ENCODE data around the gene UQCRHL. TPM values are rescaled to one million over a fixed set of nuclear protein-coding genes. Genes with fewer than 3 reads are reported as not detected.

Gene UQCRHL
- total and polyA plus RNA-seq, 2 experiments from 2014 or later: 2.3 to 3.0 TPM

DNA sequence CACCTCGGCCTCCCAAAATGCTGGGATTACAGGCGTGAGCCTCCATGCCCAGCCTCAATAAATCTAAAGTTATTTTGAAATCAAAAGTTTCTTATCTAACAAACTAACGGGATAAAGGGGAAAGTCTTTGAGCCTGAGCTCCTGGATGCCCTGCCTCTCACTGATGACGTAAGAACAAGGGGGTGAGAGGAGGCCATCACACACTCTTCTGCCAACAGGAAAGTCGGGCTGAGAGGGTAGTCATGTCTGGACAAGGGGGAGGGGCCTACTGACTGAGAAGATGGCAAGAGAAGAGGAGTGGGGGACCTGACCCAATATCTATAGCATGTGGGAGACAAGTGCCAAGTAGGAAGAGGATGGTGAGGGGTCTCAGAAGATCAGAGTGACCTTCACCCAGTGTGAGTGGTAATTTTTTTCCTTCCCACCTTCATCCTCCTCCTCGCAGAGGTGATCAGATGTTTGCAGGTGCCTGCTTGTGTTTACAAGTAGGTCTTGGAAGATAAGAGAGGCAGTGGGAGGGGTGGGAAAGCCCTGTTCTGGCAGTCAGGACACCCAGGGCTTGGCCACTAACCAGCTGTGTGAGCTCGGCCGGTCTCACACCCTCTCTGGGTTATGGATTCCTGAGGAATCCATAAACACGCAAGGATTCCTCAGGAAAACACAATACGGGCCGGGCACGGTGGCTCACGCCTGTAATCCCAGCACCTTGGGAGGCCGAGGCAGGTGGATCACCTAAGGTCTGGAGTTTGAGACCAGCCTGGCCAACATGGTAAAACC lies 9.6 kb downstream of the UQCRHL start:
- no peak for ATAC-seq
- Mint-ChIP-seq H3K4me3 (no peak overlapping the region), H3K9me3 (no peaks in the 10 kb centered on the region; the same call in 2 of the 3 replicates), H3K27me3 (ENCODE audit: insufficient read depth, low read depth, poor library complexity) (peaks cover 7% of the 10 kb centered on the region), H3K36me3 (ENCODE audit: low read depth) (no peaks in the 10 kb centered on the region), H3K4me1 (peaks cover 23% of the 10 kb centered on the region), H3K27ac (no peak overlapping the region)
- 0 out of 2 replicates have a peak, but pooled peaks cover 2% of the 10 kb centered on the region for H3F3A ChIP-seq (replicated peaks; ENCODE audit: low read depth)
- H3K4me2 ChIP-seq: no peak overlapping the region
- H3K27ac ChIP-seq (ENCODE audit: low read depth): no peak overlapping the region
- H3K36me3 ChIP-seq (ENCODE audit: insufficient read depth): no peaks in the 10 kb centered on the region
- peaks cover 15% of the 10 kb centered on the region; the same call in 1 of the 2 replicates for H3K4me1 ChIP-seq (ENCODE audit: insufficient read depth)
- TF ChIP-seq, protein P1, sequence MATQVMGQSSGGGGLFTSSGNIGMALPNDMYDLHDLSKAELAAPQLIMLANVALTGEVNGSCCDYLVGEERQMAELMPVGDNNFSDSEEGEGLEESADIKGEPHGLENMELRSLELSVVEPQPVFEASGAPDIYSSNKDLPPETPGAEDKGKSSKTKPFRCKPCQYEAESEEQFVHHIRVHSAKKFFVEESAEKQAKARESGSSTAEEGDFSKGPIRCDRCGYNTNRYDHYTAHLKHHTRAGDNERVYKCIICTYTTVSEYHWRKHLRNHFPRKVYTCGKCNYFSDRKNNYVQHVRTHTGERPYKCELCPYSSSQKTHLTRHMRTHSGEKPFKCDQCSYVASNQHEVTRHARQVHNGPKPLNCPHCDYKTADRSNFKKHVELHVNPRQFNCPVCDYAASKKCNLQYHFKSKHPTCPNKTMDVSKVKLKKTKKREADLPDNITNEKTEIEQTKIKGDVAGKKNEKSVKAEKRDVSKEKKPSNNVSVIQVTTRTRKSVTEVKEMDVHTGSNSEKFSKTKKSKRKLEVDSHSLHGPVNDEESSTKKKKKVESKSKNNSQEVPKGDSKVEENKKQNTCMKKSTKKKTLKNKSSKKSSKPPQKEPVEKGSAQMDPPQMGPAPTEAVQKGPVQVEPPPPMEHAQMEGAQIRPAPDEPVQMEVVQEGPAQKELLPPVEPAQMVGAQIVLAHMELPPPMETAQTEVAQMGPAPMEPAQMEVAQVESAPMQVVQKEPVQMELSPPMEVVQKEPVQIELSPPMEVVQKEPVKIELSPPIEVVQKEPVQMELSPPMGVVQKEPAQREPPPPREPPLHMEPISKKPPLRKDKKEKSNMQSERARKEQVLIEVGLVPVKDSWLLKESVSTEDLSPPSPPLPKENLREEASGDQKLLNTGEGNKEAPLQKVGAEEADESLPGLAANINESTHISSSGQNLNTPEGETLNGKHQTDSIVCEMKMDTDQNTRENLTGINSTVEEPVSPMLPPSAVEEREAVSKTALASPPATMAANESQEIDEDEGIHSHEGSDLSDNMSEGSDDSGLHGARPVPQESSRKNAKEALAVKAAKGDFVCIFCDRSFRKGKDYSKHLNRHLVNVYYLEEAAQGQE (IDR thresholded peaks at IDR 0.05; ENCODE audit: unreplicated experiment): no peak
- TF ChIP-seq EZH2 (IDR thresholded peaks at IDR 0.05; ENCODE audit: low read depth, unreplicated experiment): no peak
- no peak for TF ChIP-seq EZH2phosphoT487 (IDR thresholded peaks at IDR 0.05; ENCODE audit: unreplicated experiment)
- TF ChIP-seq JUNB (IDR thresholded peaks at IDR 0.05; ENCODE audit: unreplicated experiment): no peak
- TF ChIP-seq ZNF114 (CRISPR knock-in tag; IDR thresholded peaks at IDR 0.05): no peak
- TF ChIP-seq, protein P2, sequence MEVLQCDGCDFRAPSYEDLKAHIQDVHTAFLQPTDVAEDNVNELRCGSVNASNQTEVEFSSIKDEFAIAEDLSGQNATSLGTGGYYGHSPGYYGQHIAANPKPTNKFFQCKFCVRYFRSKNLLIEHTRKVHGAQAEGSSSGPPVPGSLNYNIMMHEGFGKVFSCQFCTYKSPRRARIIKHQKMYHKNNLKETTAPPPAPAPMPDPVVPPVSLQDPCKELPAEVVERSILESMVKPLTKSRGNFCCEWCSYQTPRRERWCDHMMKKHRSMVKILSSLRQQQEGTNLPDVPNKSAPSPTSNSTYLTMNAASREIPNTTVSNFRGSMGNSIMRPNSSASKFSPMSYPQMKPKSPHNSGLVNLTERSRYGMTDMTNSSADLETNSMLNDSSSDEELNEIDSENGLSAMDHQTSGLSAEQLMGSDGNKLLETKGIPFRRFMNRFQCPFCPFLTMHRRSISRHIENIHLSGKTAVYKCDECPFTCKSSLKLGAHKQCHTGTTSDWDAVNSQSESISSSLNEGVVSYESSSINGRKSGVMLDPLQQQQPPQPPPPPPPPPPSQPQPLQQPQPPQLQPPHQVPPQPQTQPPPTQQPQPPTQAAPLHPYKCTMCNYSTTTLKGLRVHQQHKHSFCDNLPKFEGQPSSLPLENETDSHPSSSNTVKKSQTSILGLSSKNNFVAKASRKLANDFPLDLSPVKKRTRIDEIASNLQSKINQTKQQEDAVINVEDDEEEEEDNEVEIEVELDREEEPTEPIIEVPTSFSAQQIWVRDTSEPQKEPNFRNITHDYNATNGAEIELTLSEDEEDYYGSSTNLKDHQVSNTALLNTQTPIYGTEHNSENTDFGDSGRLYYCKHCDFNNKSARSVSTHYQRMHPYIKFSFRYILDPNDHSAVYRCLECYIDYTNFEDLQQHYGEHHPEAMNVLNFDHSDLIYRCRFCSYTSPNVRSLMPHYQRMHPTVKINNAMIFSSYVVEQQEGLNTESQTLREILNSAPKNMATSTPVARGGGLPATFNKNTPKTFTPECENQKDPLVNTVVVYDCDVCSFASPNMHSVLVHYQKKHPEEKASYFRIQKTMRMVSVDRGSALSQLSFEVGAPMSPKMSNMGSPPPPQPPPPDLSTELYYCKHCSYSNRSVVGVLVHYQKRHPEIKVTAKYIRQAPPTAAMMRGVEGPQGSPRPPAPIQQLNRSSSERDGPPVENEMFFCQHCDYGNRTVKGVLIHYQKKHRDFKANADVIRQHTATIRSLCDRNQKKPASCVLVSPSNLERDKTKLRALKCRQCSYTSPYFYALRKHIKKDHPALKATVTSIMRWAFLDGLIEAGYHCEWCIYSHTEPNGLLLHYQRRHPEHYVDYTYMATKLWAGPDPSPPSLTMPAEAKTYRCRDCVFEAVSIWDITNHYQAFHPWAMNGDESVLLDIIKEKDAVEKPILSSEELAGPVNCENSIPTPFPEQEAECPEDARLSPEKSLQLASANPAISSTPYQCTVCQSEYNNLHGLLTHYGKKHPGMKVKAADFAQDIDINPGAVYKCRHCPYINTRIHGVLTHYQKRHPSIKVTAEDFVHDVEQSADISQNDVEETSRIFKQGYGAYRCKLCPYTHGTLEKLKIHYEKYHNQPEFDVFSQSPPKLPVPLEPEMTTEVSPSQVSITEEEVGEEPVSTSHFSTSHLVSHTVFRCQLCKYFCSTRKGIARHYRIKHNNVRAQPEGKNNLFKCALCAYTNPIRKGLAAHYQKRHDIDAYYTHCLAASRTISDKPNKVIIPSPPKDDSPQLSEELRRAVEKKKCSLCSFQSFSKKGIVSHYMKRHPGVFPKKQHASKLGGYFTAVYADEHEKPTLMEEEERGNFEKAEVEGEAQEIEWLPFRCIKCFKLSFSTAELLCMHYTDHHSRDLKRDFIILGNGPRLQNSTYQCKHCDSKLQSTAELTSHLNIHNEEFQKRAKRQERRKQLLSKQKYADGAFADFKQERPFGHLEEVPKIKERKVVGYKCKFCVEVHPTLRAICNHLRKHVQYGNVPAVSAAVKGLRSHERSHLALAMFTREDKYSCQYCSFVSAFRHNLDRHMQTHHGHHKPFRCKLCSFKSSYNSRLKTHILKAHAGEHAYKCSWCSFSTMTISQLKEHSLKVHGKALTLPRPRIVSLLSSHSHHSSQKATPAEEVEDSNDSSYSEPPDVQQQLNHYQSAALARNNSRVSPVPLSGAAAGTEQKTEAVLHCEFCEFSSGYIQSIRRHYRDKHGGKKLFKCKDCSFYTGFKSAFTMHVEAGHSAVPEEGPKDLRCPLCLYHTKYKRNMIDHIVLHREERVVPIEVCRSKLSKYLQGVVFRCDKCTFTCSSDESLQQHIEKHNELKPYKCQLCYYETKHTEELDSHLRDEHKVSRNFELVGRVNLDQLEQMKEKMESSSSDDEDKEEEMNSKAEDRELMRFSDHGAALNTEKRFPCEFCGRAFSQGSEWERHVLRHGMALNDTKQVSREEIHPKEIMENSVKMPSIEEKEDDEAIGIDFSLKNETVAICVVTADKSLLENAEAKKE (CRISPR knock-in tag; IDR thresholded peaks at IDR 0.05): no peak
- TF ChIP-seq, protein P3, sequence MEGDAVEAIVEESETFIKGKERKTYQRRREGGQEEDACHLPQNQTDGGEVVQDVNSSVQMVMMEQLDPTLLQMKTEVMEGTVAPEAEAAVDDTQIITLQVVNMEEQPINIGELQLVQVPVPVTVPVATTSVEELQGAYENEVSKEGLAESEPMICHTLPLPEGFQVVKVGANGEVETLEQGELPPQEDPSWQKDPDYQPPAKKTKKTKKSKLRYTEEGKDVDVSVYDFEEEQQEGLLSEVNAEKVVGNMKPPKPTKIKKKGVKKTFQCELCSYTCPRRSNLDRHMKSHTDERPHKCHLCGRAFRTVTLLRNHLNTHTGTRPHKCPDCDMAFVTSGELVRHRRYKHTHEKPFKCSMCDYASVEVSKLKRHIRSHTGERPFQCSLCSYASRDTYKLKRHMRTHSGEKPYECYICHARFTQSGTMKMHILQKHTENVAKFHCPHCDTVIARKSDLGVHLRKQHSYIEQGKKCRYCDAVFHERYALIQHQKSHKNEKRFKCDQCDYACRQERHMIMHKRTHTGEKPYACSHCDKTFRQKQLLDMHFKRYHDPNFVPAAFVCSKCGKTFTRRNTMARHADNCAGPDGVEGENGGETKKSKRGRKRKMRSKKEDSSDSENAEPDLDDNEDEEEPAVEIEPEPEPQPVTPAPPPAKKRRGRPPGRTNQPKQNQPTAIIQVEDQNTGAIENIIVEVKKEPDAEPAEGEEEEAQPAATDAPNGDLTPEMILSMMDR (conservative IDR thresholded peaks at IDR 0.05; ENCODE audit: low read depth in 2 of 2): no peak
- no peak for TF ChIP-seq ZNF331 (CRISPR knock-in tag; IDR thresholded peaks at IDR 0.05; ENCODE audit: low read depth)
- no peak for TF ChIP-seq STAT1 (IDR thresholded peaks at IDR 0.05; ENCODE audit: unreplicated experiment)
- H3K79me2 ChIP-seq (replicated peaks; ENCODE audit: insufficient read depth): no peaks in the 10 kb centered on the region
- DNase-seq (ENCODE audit: low spot score): no peak
- H3K4me3 ChIP-seq: no peak overlapping the region
- no peaks in the 10 kb centered on the region for H3K9me2 ChIP-seq (ENCODE audit: insufficient read depth)
- no peaks in the 10 kb centered on the region for H4K20me1 ChIP-seq (replicated peaks; ENCODE audit: insufficient read depth)
- H2AFZ ChIP-seq: no peak overlapping the region
- no peaks in the 10 kb centered on the region for H3K27me3 ChIP-seq (ENCODE audit: insufficient read depth)
